H1 (cell line): Measurements from ENCODE around the gene CALM1. TPM values are rescaled to one million over a fixed set of nuclear protein-coding genes. Genes with fewer than 3 reads are reported as not detected.

Experiments
- ASH2L ChIP-seq: fragments of 200-600, 300-600 bp; sonication (generic); IDR thresholded peaks from one replicate; pipeline ENCODE4 v1.7.1; 2017; ENCODE audit warnings: low read length
- BCL11A ChIP-seq, 2 experiments: IDR thresholded peaks; one replicate each; pipeline ENCODE4 v1.6.1; 2011; ENCODE audit warnings: low read depth in 2 of 2, low read length in 2 of 2, mild to moderate bottlenecking in 2 of 2
- CBX8 ChIP-seq: fragments of 300-800, 300-1000 bp; sonication (generic); IDR thresholded peaks from 2 replicates; pipeline ENCODE4 v1.7.1; 2016; ENCODE audit warnings: low read depth, low read length, borderline replicate concordance
- CEBPB ChIP-seq: IDR thresholded peaks from 2 replicates; pipeline ENCODE4 v1.6.1; 2012; ENCODE audit warnings: low read depth, low read length
- CHD2 ChIP-seq: IDR thresholded peaks from 2 replicates; pipeline ENCODE4 v1.6.1; 2012; ENCODE audit warnings: low read length, improper control_type of control experiment
- CTBP2 ChIP-seq: IDR thresholded peaks from 2 replicates; pipeline ENCODE4 v1.7.0; 2011; ENCODE audit warnings: borderline replicate concordance, mild to moderate bottlenecking, moderate library complexity, mixed read lengths, low read length; ENCODE audit not compliant: insufficient read depth, insufficient read length
- EP300 ChIP-seq, 2 experiments: IDR thresholded peaks; 1 replicate in 1 of 2; 2 replicates in 1 of 2; pipeline ENCODE4 v1.6.1; 2011 to 2012; ENCODE audit warnings: low read depth in 2 of 2, low read length in 2 of 2, mild to moderate bottlenecking in 2 of 2, borderline replicate concordance in 1 of 2, inconsistent platforms in 1 of 2, moderate library complexity in 1 of 2
- GABPA ChIP-seq: IDR thresholded peaks from 2 replicates; pipeline ENCODE4 v1.6.1; 2011; ENCODE audit warnings: mild to moderate bottlenecking, low read length, moderate library complexity, borderline replicate concordance; ENCODE audit not compliant: insufficient read depth
- JUND ChIP-seq: IDR thresholded peaks from 2 replicates; pipeline ENCODE4 v1.6.1; 2011; ENCODE audit warnings: mild to moderate bottlenecking, improper control_type of control experiment, low read length
- KDM5A ChIP-seq: fragments of 200-600 bp; IDR thresholded peaks from 2 replicates; pipeline ENCODE4 v1.7.1; 2012; ENCODE audit warnings: mild to moderate bottlenecking, low read length, inconsistent platforms, mixed read lengths
- NRF1 ChIP-seq: IDR thresholded peaks from 2 replicates; pipeline ENCODE4 v1.6.1; 2011; ENCODE audit warnings: mild to moderate bottlenecking, low read depth, low read length, improper control_type of control experiment
- PHF8 ChIP-seq: fragments of 200-600 bp; sonication (generic); conservative IDR thresholded peaks from 2 replicates; pipeline ENCODE4 v1.7.1; 2012; ENCODE audit warnings: low read depth, mild to moderate bottlenecking, inconsistent platforms, low read length, moderate library complexity
- POLR2A ChIP-seq, 2 experiments: IDR thresholded peaks; 1 replicate in 1 of 2; 2 replicates in 1 of 2; pipeline ENCODE4 v1.6.1; 2011; ENCODE audit warnings: low read depth in 2 of 2, low read length in 2 of 2, mild to moderate bottlenecking in 2 of 2; ENCODE audit errors: control extremely low read depth in 1 of 2
- POLR2AphosphoS5 ChIP-seq: IDR thresholded peaks from 2 replicates; pipeline ENCODE4 v1.6.1; 2011; ENCODE audit warnings: low read depth, low read length
- SIX5 ChIP-seq: IDR thresholded peaks from 2 replicates; pipeline ENCODE4 v1.6.1; 2011; ENCODE audit warnings: mild to moderate bottlenecking, low read depth, low read length
- SP1 ChIP-seq: IDR thresholded peaks from 2 replicates; pipeline ENCODE4 v1.6.1; 2011; ENCODE audit warnings: low read depth, low read length
- SP2 ChIP-seq: IDR thresholded peaks from 2 replicates; pipeline ENCODE4 v1.6.1; 2012; ENCODE audit warnings: mild to moderate bottlenecking, low read length, inconsistent platforms
- TAF1 ChIP-seq: IDR thresholded peaks from 2 replicates; pipeline ENCODE4 v1.6.1; 2011; ENCODE audit warnings: mild to moderate bottlenecking, low read depth, low read length
- TBP ChIP-seq: IDR thresholded peaks from 2 replicates; pipeline ENCODE4 v1.6.1; 2011; ENCODE audit warnings: low read depth, low read length, improper control_type of control experiment
- YY1 ChIP-seq: IDR thresholded peaks from 2 replicates; pipeline ENCODE4 v1.6.1; 2011; ENCODE audit warnings: low read depth, mild to moderate bottlenecking, low read length
- polyA plus RNA-seq, 7 experiments: library from polyadenylated mRNA; depleted of rRNA in 3 of 7; stranded (reverse) in 5 of 7; unstranded in 2 of 7; fragments of >200 nt in 5 of 7; fragments of 200-250 nt in 2 of 7; gene quantifications; 1 replicate in 5 of 7; 2 replicates in 1 of 7; 4 replicates in 1 of 7; pipeline versions ENCODE4 v1.2.1 to v1.2.3, GENCODE V29; 2011 to 2013; ENCODE audit warnings: missing spikeins in 2 of 7, mixed read lengths in 2 of 7
- total RNA-seq: library from RNA; stranded (reverse); fragmentation: NEBNext Ultra II Directional; extraction: Animal tissue kit (Norgen Biotek cat#: 25700); gene quantifications from 2 replicates; pipeline ENCODE4 v1.2.1, GENCODE V29; 2021
- TF ChIP-seq, protein P1 (sequence below): IDR thresholded peaks from 2 replicates; pipeline ENCODE4 v1.6.1; 2012; ENCODE audit warnings: inconsistent platforms
- TF ChIP-seq, protein P2 (sequence below), 3 experiments: IDR thresholded peaks; 1 replicate in 2 of 3; 2 replicates in 1 of 3; pipeline versions ENCODE4 v1.5.1 to v1.6.1; 2011; ENCODE audit warnings: low read length in 3 of 3, mild to moderate bottlenecking in 3 of 3, inconsistent platforms in 2 of 3, low read depth in 1 of 3, moderate library complexity in 1 of 3; ENCODE audit not compliant: insufficient read depth in 1 of 3; ENCODE audit errors: control extremely low read depth in 1 of 3

Gene CALM1
- total and polyA plus RNA-seq, 2 of the 8 experiments (the other 6 are each of a cell fraction or from before 2014, with no cell fraction given) = 285 to 422 TPM

DNA sequence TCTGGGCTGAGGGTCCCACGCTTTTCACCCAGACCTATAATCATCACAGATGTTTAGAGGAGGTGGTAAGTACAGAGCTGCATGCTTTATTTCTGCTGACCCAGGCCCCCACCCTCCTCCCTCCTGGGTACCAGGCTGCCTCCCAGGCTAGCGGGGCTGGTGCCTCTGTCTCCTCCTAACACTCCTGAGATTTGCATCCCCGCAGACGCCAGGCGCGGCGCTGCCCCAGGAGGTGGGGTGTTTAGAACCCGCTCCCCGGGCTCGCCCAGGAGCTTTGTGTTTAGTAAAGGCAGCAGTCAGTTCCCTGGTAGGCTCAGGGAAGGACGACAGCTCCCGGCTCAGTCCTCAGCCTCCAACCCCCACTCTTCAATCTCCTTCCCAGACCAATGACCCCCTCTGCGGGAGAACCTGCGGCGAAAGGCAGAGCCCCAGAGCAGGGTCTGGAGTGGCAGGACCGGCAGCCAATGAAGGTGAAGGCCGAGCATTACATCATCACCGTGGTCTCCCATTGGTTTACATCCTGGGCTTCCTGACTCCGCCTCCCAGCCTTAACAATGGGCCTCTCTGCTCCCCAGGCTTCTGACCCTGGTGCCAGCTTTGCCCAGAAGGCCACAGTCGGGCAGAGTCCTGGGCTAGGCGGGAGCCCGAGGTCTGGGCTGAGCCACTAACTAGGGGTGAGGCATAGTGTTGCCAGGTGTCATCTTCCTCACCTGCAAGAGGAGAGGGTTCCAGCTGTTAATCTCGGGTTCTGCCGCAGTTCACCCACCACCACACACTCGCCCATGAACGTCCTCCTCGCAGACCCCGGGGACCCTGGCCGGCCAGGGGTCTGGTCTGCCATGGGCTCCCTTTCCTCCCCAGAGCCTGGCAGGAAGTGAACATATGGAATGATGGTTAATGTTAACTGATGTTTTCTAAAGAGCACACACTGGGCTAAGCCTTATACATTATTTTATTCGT lies 57.5 kb downstream of the CALM1 start (continued):
- TF ChIP-seq NRF1 (no peak), JUND (peak; percentile 76), SIX5 (no peak), CHD2 (peak; percentile 87), POLR2A (IDR thresholded peaks at IDR 0.05; ENCODE audit: control extremely low read depth in 1 of 2, low read depth in 2 of 2, low read length in 2 of 2) (peak in 1 of 2 experiments; percentile 76; a peak in 2 of 3 replicates), CEBPB (peak; percentile 82), SP1 (peak; percentile 98), PHF8 (peak; percentile 47; the same call in 1 of the 2 replicates), KDM5A (no peak), GABPA (no peak), EP300 (IDR thresholded peaks at IDR 0.05; ENCODE audit: borderline replicate concordance in 1 of 2, low read depth in 2 of 2, low read length in 2 of 2) (no peak), ASH2L (no peak), TBP (peak; percentile 60), CBX8 (no peak), SP2 (peak; percentile 76), CTBP2 (no peak), TAF1 (peak; percentile 60; the same call in 1 of the 2 replicates), BCL11A (IDR thresholded peaks at IDR 0.05; ENCODE audit: low read depth in 2 of 2, low read length in 2 of 2) (no peak), POLR2AphosphoS5 (peak; percentile 74), YY1 (0 out of 2 replicates have a peak, but pooled peaks have one; percentile 38)
- TF ChIP-seq, protein P1, sequence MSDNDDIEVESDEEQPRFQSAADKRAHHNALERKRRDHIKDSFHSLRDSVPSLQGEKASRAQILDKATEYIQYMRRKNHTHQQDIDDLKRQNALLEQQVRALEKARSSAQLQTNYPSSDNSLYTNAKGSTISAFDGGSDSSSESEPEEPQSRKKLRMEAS = no peak
- TF ChIP-seq, protein P2, sequence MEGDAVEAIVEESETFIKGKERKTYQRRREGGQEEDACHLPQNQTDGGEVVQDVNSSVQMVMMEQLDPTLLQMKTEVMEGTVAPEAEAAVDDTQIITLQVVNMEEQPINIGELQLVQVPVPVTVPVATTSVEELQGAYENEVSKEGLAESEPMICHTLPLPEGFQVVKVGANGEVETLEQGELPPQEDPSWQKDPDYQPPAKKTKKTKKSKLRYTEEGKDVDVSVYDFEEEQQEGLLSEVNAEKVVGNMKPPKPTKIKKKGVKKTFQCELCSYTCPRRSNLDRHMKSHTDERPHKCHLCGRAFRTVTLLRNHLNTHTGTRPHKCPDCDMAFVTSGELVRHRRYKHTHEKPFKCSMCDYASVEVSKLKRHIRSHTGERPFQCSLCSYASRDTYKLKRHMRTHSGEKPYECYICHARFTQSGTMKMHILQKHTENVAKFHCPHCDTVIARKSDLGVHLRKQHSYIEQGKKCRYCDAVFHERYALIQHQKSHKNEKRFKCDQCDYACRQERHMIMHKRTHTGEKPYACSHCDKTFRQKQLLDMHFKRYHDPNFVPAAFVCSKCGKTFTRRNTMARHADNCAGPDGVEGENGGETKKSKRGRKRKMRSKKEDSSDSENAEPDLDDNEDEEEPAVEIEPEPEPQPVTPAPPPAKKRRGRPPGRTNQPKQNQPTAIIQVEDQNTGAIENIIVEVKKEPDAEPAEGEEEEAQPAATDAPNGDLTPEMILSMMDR (IDR thresholded peaks at IDR 0.05; ENCODE audit: control extremely low read depth in 1 of 3, insufficient read depth in 1 of 3, low read depth in 1 of 3, low read length in 3 of 3) = peak in 1 of 3 experiments; percentile 5; a peak in 2 of 4 replicates
